Retinal pigment epithelial cell (primary cell): Measurements from ENCODE around the gene SEPSECS.

Experiments
- DNase-seq: peaks from one replicate; pipeline ENCODE4 v3.0.0-alpha.2; 2010; ENCODE audit warnings: low read depth
- H3K4me3 ChIP-seq: 2 replicates; pipeline ENCODE4 v1.5.1; 2011; ENCODE audit warnings: mild to moderate bottlenecking, low read length, control low read depth, moderate library complexity
- CTCF ChIP-seq: conservative IDR thresholded peaks from 2 replicates; pipeline ENCODE4 v1.5.1; 2011; ENCODE audit warnings: low read depth, low read length, control low read depth, inconsistent platforms

The SEPSECS gene

DNA sequence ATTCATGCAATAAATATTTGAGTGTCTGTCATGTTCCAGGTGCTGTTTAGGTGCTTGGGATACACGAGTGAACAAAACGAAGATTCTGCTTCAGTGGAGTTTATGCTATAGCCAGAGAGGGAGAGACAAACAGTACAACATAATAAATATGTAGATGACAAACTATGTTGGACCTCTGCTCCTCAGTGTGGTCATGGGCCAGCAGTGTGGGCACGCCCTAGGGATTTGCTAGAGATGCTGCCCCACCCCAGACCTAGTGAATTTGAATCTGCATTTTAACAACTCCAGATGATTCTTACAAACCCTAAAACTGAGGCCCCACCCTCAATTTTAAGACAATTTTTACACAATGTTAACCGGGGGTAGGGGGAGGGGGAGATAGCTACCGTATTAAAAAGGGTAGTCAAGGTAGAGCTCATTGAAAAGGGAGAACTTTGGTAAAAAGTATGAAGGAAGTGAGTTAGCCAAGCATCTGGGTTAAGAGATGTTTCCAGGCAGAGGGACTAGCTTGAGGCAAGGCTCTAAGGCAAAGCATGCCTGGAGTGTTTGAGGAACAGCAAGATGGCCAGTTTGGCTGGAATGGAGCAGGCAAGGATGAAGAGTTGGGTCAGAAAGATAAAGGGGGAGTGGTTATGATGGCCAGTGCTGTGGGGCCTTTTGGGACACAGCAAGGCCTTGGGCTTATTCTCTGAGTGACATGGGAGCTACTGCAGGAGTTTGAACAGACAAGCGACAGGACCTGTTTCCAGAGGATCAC is 42.4 kb downstream of the SEPSECS start:
- DNase-seq = no peak
- H3K4me3 ChIP-seq = no peak overlapping the region
- TF ChIP-seq CTCF = no peak

GRCh38 chr4:25117274-25117673 is 43.0 kb downstream of the SEPSECS start:
- no peak for TF ChIP-seq CTCF
- no peak for DNase-seq
- no peak overlapping the region for H3K4me3 ChIP-seq

DNA sequence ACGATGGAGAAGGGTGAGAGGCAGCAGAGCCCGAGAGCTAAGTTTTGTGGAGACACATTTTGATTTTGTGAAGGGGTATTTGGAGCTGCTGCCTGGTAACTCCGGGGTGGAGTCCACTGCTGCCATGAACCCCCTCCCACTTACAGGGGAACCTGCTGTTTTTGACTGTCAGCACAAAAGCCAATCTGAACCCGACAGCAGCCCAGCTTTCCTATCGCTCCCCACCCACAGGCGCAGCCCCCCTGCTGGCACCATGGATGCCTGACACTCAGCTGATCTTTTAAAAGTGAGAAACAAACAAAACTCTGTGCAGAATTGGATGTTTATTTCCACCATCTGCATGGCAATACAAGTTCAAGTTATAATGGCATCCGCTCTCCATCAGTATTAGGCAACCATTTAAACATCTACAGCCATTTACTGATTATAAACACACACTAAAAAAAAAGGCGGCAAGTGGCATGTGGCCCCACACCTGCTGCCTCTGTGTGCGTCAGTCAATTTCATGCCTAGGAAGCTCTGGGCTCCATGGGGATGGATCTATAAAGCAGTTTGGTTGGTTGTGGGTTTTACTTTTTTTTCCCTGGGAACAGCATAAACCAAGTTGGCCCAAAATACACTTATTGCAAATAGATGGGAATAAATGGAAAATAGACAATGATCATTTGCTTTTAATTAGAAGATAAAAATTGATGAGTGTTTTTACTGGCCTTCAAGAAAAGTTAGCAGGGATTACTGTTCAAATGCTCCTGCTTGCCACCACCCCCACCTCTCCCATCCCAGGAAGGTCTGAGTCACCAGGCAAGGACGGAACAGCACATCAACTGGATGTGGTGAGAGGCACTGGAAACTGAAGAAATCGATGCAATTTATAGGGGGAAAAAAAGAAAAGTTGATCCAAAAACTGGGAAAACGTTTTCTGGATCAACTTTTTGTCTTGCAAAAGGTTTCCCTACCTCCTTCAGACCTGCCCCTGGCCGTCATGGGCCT is 46.0 kb downstream of the SEPSECS start:
- no peak overlapping the region for H3K4me3 ChIP-seq
- TF ChIP-seq CTCF = no peak
- peak; percentile 10 for DNase-seq

- no peak overlapping the region for H3K4me3 ChIP-seq
- TF ChIP-seq CTCF = no peak
- no peak for DNase-seq
Observed at GRCh38 chr4:25112995-25113380, 47.3 kb downstream of the SEPSECS start.

DNA sequence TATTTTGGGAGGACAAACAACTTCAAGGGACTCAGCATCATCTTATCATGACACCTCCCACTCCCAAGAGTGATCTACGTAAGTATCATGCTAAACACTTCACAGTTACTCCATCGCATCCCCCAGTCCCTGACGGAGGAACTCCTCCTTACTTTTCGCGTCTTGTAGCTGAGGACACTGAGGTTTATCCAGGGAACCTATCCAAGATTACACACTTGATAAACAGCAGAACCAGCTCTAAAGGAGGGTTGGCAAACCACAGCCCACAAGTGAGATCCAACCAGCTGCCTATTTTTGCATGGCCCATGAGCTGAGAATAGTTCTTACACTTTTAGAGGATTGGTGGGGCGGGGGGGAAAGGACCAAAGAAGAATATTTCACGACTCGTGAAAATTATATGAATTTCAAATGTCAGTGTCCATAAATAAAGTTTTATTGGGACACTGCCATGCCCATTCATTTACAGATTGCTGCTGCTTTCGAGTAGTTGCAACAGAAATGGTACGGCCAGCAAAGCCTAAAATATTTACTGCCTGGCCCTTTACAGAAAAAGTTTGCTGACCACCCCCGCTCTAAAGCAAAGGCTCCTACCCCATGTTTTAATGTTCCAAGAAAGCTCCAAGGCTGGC is 47.8 kb downstream of the SEPSECS start:
- TF ChIP-seq CTCF = no peak
- no peak for DNase-seq
- no peak overlapping the region for H3K4me3 ChIP-seq

DNA sequence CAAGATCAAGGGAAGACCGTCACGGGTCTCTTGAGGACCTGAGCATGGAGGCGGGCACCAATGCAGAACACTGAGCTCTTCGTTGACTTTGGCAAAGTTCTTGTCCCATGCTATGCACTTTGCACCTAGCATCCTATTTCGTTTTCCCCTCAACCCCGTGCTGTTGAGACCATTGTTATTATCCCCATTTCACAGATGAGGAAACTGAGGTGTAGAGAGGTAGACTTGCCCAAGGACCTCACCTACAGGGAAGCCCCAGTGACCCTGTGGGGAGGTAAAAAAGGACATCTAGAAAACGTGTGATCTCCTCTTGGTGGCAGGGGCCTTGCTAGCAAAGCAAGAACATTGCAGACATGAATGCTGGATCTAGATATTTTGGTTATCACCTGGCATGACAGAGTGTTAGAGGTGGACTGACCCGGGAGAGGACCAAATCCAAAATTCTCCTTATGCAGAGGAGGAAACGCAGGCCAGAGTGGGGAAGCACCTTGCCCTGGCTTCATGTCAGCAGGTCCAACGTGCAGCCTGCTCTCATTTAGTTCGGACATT is 48.5 kb downstream of the SEPSECS start:
- TF ChIP-seq CTCF = no peak
- DNase-seq = no peak
- no peak overlapping the region for H3K4me3 ChIP-seq
